Common myeloid progenitor, CD34-positive (primary cell): ENCODE results near the gene COL9A3.

Experiments used
- CTCF ChIA-PET: fragments of 350-600 bp; sonication (Branson Sonifier 250); formaldehyde crosslinking; loops from one replicate; lab custom pipeline; 2021; ENCODE audit warnings: antibody characterized with exemption; lab: Charles Lee
- POLR2A ChIA-PET: fragments of 350-600 bp; sonication (Branson Sonifier 250); formaldehyde crosslinking; loops from one replicate; lab custom pipeline; 2021; ENCODE audit warnings: antibody characterized with exemption; lab: Charles Lee
- DNase-seq, 3 donors: peaks; one replicate each; pipeline versions ENCODE4 v3.0.0 to v3.0.0-alpha.2; 2013
- H3K27ac ChIP-seq, 2 experiments: 1 replicate in 1 of 2; 2 replicates in 1 of 2; pipeline ENCODE4 v1.7.0; 2013; ENCODE audit warnings: inconsistent platforms in 2 of 2, low read length in 2 of 2, mild to moderate bottlenecking in 2 of 2, low read depth in 1 of 2, moderate library complexity in 1 of 2; ENCODE audit not compliant: severe bottlenecking in 2 of 2, insufficient read depth in 1 of 2, poor library complexity in 1 of 2
- H3K27me3 ChIP-seq, 5 experiments: replicated peaks in 2 of 5; 1 replicate in 3 of 5; 2 replicates in 2 of 5; pipeline versions ENCODE4 v1.6.1 to v1.7.0; 2013; ENCODE audit warnings: low read length in 4 of 5, mild to moderate bottlenecking in 2 of 5, moderate library complexity in 2 of 5, inconsistent platforms in 1 of 5; ENCODE audit not compliant: insufficient read depth in 5 of 5, control insufficient read depth in 4 of 5
- H3K36me3 ChIP-seq, 4 experiments: 1 replicate in 2 of 4; 2 replicates in 2 of 4; pipeline versions ENCODE4 v1.6.1 to v1.7.0; 2013; ENCODE audit warnings: low read length in 3 of 4, control low read depth in 1 of 4, mild to moderate bottlenecking in 1 of 4; ENCODE audit not compliant: control insufficient read depth in 4 of 4, insufficient read depth in 4 of 4
- H3K4me1 ChIP-seq, 4 experiments: 1 replicate in 3 of 4; 2 replicates in 1 of 4; pipeline versions ENCODE4 v1.6.1 to v1.7.1; 2013; ENCODE audit warnings: low read length in 3 of 4, mild to moderate bottlenecking in 3 of 4, control low read depth in 1 of 4, inconsistent platforms in 1 of 4, moderate library complexity in 1 of 4; ENCODE audit not compliant: control insufficient read depth in 4 of 4, insufficient read depth in 4 of 4; ENCODE audit errors: control extremely low read depth in 1 of 4
- H3K4me3 ChIP-seq, 7 experiments: 1 replicate in 4 of 7; 2 replicates in 3 of 7; pipeline versions ENCODE4 v1.5.1 to v1.7.0; 2013; ENCODE audit warnings: mild to moderate bottlenecking in 7 of 7, low read length in 6 of 7, moderate library complexity in 6 of 7, inconsistent platforms in 2 of 7, low read depth in 2 of 7, control low read depth in 1 of 7; ENCODE audit not compliant: insufficient read depth in 4 of 7, control insufficient read depth in 1 of 7; ENCODE audit errors: extremely low read depth in 1 of 7
- H3K9me3 ChIP-seq, 5 experiments: 1 replicate in 4 of 5; 2 replicates in 1 of 5; pipeline versions ENCODE4 v1.6.1 to v1.7.1; 2013; ENCODE audit warnings: low read length in 4 of 5, mild to moderate bottlenecking in 2 of 5, inconsistent platforms in 1 of 5, low read depth in 1 of 5, moderate library complexity in 1 of 5; ENCODE audit not compliant: control insufficient read depth in 4 of 5, insufficient read depth in 2 of 5; ENCODE audit errors: control extremely low read depth in 1 of 5
- WGBS: methylation state at CpG from one replicate; pipeline ENCODE4 v1.1.5; 2013; ENCODE audit not compliant: insufficient coverage; 5-methylcytosine and 5-hydroxymethylcytosine counted together

Gene COL9A3

DNA sequence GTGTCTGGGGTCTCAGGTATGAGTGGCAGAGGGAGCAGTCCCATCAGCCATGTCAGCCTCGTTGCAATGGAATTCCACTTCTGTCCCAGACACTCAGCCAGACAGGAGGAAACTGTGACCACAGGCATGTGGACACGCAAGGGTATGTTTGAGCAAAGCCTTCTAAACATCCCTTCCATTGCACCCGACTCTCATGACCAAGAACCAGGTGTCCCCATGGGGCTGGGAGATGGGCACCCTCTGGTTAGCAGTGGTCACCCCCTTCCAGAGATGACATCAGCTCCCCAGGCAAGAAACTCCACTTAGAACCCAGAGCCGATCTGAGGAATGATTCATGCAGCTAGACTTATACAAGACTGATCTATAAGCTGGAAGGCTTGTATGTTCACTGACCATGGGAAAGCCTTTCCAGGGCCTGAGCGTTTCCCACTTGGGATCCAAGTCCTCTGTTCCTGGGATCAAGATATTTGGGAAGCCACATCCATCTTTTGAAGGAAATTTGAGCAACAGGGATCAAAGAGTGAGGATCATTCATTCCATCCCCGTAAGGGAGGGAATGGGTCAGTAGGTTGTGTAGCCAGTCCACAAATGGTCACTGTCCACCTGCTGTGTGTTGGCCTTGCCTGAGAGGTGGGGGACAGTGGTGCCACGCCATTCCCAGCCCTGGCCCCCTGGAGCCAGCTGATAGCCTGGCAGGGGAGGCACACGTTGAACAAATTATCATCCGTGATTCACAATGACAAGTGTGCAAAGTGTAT lies 24.5 kb upstream of the COL9A3 start:
- Histone ChIP-seq H3K9me3 (no peaks in the 10 kb centered on the region), H3K27ac (no peak overlapping the region), H3K4me1 (peaks cover 0 to 45% (median 35%) of the 10 kb centered on the region in 4 experiments), H3K4me3 (no peak overlapping the region), H3K27me3 (no peaks in the 10 kb centered on the region), H3K36me3 (no peaks in the 10 kb centered on the region)
- 86% methylated on average over 9 of the region's 9 CpGs for WGBS
- ChIA-PET CTCF (interaction anchor here (0.7 to 2.2 kb wide), 18 partner anchors 10 to 293 kb away, joined by 3 to 13 read pairs (median 5); no protein-coding TSS in a partner anchor), POLR2A (interaction anchor here (0.7 kb wide), 1 partner anchor 123 kb away, joined by 3 read pairs; no protein-coding TSS in a partner anchor)
- no peak for DNase-seq

DNA sequence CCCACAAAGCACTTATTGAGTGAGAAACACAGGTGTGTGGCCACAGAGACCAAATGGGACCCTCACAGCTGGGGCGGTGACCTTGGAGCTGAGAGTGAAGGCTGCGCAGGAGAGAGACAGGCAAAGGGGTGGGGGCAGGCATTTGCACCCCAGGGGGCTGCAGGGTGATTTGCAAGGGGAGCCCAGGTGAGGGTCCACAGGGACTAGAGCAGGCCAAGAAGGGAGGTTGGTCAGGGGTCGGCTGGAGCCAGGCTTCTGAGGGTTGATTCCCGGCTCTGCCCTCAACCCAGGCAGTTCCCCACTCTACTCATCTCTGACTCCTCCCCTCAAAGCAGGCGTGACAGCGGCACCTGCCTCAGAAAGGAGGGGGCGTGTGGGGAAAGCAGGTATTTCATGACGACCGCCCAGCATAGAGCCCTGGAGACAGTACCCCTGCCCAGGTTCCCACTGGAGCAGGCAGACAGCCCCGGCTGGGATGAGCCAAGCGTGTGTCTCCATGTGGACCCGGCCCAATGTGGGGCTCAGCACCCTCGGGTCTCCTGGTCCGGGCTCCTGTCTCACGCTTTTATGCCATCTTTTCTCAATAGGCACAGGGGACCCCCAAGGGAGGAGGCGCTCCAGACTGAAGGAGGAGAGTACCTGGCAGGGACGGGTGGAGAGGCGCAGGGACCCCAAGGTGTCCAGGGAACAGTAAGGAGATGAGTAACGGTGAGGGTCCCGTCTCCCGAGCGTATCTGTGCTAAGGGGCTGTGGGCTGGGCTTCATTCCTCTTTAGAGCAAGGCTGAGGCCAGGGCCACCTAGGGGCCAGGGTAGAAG lies 23.7 kb upstream of the COL9A3 start:
- WGBS, result 92% methylated on average over 19 of the region's 22 CpGs

DNA sequence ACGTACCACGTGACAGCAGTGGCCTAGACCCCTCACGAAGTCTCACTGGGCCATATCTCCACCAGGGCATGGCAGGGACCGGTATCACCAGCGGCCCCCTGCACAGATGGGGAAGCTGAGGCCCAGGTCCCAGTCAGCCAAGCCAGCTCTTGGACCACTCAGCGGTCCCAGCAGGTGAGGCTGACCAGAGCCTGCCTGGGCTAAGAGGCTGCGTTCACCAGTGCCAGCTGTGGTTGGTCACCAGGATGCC lies 23.2 kb upstream of the COL9A3 start:
- H3K27me3 ChIP-seq, result no peaks in the 10 kb centered on the region
- no peaks in the 10 kb centered on the region for H3K9me3 ChIP-seq
- peaks cover 0 to 40% (median 39%) of the 10 kb centered on the region in 4 experiments for H3K4me1 ChIP-seq
- peaks cover 0 to 12% (median 6%) of the 10 kb centered on the region in 4 experiments for H3K36me3 ChIP-seq
- H3K4me3 ChIP-seq, result peak overlapping the region in 4 of 7 experiments; percentile 6 to 60 (median 51)
- H3K27ac ChIP-seq, result peak overlapping the region in 1 of 2 experiments; percentile 58
- 72% methylated on average over 7 of the region's 7 CpGs for WGBS
- peak in 1 of 3 donors; percentile 23 for DNase-seq
- POLR2A ChIA-PET, result no interaction called here
- CTCF ChIA-PET, result interaction anchor here (1.2 to 2.0 kb wide), 4 partner anchors 15 to 206 kb away, joined by 3 to 6 read pairs (median 4); no protein-coding TSS in a partner anchor

More for the DNA sequence above, 23.7 kb upstream of the COL9A3 start:
- Histone ChIP-seq H3K36me3 (peaks cover 0 to 7% (median 2%) of the 10 kb centered on the region in 4 experiments), H3K27me3 (no peaks in the 10 kb centered on the region), H3K4me3 (peak overlapping the region in 1 of 7 experiments; percentile 60), H3K4me1 (peaks cover 0 to 40% (median 39%) of the 10 kb centered on the region in 4 experiments), H3K27ac (peak overlapping the region in 1 of 2 experiments; percentile 58), H3K9me3 (no peaks in the 10 kb centered on the region)
- no peak for DNase-seq
- POLR2A ChIA-PET, result no interaction called here
- CTCF ChIA-PET, result interaction anchor here (1.1 to 2.2 kb wide), 13 partner anchors 10 to 293 kb away, joined by 3 to 13 read pairs (median 3); no protein-coding TSS in a partner anchor

DNA sequence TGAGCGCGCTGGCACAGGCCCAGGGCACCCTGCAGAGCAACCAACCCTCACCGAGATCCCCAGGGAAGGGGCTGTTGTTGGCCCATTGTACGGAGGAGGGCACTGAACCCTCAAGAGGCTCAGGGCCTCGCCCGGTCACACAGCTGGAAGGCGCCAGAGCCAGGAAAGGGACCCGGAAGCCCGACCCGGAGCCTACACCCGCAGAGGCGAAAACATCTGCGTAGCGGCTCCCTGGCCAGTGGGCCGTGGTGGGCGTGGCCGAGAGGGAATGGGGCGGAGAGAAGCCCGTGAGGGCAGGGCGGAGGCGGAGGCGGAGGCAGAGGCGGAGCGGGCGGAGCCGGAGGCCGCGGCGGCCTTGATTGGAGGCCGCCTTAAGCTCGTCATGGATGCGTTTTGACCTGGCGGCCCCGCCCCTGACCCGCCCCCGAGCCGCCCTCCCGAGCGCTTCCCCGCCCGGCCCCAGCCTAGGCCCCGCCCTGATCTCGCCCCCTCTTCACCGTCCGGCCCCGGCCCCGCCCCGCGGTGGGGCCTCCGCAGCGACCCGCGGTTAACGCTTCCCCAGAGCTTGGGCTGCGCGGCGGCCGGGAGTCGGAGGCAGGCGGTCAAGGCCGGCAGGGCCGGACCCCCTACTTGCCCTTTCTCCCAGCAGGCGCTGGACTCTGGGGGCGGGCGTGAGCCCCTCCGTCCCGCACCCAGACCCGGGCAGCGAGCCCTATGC lies 22.7 kb upstream of the COL9A3 start:
- DNase-seq, result peak; percentile 90 to 95 (median 95)
- Histone ChIP-seq H3K9me3 (no peaks in the 10 kb centered on the region), H3K4me3 (peak overlapping the region in 6 of 7 experiments; percentile 64 to 88 (median 74)), H3K4me1 (peaks cover 0 to 40% (median 39%) of the 10 kb centered on the region in 4 experiments), H3K36me3 (peaks cover 3 to 17% (median 11%) of the 10 kb centered on the region in 4 experiments), H3K27ac (peak overlapping the region in 1 of 2 experiments; percentile 73), H3K27me3 (no peaks in the 10 kb centered on the region)
- ChIA-PET POLR2A (no interaction called here), CTCF (interaction anchor here (1.2 to 2.0 kb wide), 4 partner anchors 15 to 206 kb away, joined by 3 to 6 read pairs (median 4); no protein-coding TSS in a partner anchor)
- WGBS, result 1% methylated on average over 49 of the region's 69 CpGs

DNA sequence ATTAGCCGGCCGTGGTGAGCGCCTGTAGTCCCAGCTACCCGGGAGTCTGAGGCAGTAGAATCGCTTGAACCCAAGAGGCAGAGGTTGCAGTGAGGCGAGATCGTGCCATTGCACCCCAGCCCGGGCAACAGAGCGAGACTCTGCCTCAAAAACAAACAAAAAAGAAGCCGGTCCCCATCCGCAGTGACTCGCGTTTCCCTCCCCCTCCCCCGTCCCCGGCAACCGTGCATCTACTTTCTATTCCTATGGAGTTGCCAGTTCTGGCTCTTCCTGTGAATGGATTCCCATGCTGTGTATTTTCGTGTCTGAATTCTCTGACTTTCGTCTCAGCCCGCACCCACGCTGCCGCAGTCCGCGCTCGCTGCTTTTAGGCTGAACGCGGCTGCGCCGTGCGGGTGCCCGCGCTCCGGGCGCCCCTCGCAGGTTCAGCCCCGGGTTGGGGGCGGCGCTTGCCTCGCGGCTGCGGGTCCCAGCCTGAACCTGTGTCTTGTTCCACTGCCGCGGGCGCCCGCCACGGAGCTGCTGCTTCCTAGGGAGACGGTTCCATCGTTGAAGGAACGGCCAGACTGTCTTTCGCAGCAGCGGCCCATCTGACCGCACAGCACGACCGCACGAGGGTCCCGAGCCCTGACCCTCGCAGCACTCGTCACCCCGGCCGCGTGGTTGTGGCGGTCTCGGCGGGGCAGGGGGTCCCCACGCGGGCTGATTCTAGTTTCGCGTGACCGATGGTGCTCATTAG lies 21.7 kb upstream of the COL9A3 start:
- peak; percentile 54 to 68 (median 61) for DNase-seq
- Histone ChIP-seq H3K27ac (peak overlapping the region in 1 of 2 experiments; percentile 73), H3K4me3 (peak overlapping the region; percentile 54 to 88 (median 72)), H3K4me1 (peaks cover 0 to 40% (median 37%) of the 10 kb centered on the region in 4 experiments), H3K9me3 (no peaks in the 10 kb centered on the region), H3K27me3 (no peaks in the 10 kb centered on the region), H3K36me3 (peaks cover 3 to 27% (median 19%) of the 10 kb centered on the region in 4 experiments)
- POLR2A ChIA-PET, result no interaction called here
- CTCF ChIA-PET, result interaction anchor here (1.7 kb wide), 1 partner anchor 14 kb away, joined by 6 read pairs; no protein-coding TSS in a partner anchor
- under 1% methylated on average over 68 of the region's 68 CpGs for WGBS
